Left lobe of liver (tissue), 2 donors: ENCODE results near the gene TNFAIP1. TPM values are rescaled to one million over a fixed set of nuclear protein-coding genes. Genes with fewer than 3 reads are reported as not detected.

Experiments
- ATAC-seq: fragments of 200-7000 bp; cut with Tn5 transposase; one replicate; pipeline ENCODE4 v1.9.1; 2020; ENCODE audit warnings: mild to moderate bottlenecking, moderate library complexity
- DNase-seq: peaks from one replicate; pipeline ENCODE4 v3.0.0-alpha.2; 2020; ENCODE audit warnings: low spot score
- total RNA-seq: library from RNA; stranded (reverse); gene quantifications from one replicate; pipeline ENCODE4 v1.2.1, GENCODE V29; 2021
- donor health status: DM: no; HTN: no; CAD: no; lungs with moderate emphysema.
- donor health status: DM: no; HTN: yes; CAD: no.

The TNFAIP1 gene
- total RNA-seq, 1 donor from 2014 or later = 28.8 TPM

- DNase-seq (no peak), ATAC-seq (no peak)
These were observed 59.9 kb downstream of the TNFAIP1 start for GRCh38 chr17:28395426-28395825.

- no peak for ATAC-seq
- no peak for DNase-seq
These were observed 60.4 kb downstream of the TNFAIP1 start for GRCh38 chr17:28395968-28396367.

Other genes starting within 250 kb of the TNFAIP1 start
- gene TMEM97, start 16.6 kb upstream of the TNFAIP1 start, total RNA-seq = 29.6 TPM
- gene IFT20, start 289 bp upstream of the TNFAIP1 start, total RNA-seq = 24.2 TPM
- gene POLDIP2, start 21.8 kb downstream of the TNFAIP1 start, total RNA-seq = 119 TPM
- not detected for gene SEBOX, start 29.4 kb downstream of the TNFAIP1 start, total RNA-seq
- gene VTN, start 34.5 kb downstream of the TNFAIP1 start, total RNA-seq = 3,241 TPM
- 5.8 TPM for gene SARM1, start 35.9 kb downstream of the TNFAIP1 start, total RNA-seq
- 46.2 TPM for gene SLC46A1, start 70.5 kb downstream of the TNFAIP1 start, total RNA-seq
- 0.55 TPM for gene SLC13A2, start 137.9 kb downstream of the TNFAIP1 start, total RNA-seq
- not detected for gene FOXN1, start 170.6 kb downstream of the TNFAIP1 start, total RNA-seq
- 14.3 TPM for gene UNC119, start 216.9 kb downstream of the TNFAIP1 start, total RNA-seq
- gene PIGS, start 235.8 kb downstream of the TNFAIP1 start, total RNA-seq = 10.1 TPM
- 46.8 TPM for gene ALDOC, start 241.1 kb downstream of the TNFAIP1 start, total RNA-seq